PC-9 (cell line): Measurements from ENCODE around the gene SUMF2. TPM values are rescaled to one million over a fixed set of nuclear protein-coding genes. Genes with fewer than 3 reads are reported as not detected.
"Not testable (repeated sequence)": the region's sequence is repeated elsewhere in the genome, so short reads cannot be mapped to it uniquely, and the experiment has no call there.

ENCODE experiments used
- BruUV-seq: library from RNA; stranded (reverse); fragments of 400-500 nt; replicated peaks from 2 replicates; lab custom pipeline; 2021; lab: Mats Ljungman, UMichigan
- CTCF ChIA-PET: fragments of 300-600 bp; sonication (Branson Sonifier 250); formaldehyde crosslinking; loops from one replicate; lab custom pipeline; 2022; ENCODE audit warnings: antibody characterized with exemption; lab: Charles Lee
- POLR2A ChIA-PET: fragments of 300-600 bp; sonication (Branson Sonifier 250); formaldehyde crosslinking; loops from one replicate; lab custom pipeline; 2022; ENCODE audit warnings: antibody characterized with exemption; ENCODE audit not compliant: unreplicated experiment; lab: Charles Lee
- DNase-seq, 2 experiments: peaks; one replicate each; pipeline versions ENCODE4 v3.0.0 to v3.0.0-alpha.2; 2015 to 2022; ENCODE audit warnings: mixed read lengths in 1 of 2
- H2AFZ ChIP-seq: fragments of 200-600 bp; sonication (generic); 2 replicates; pipeline ENCODE4 v1.8.1; 2017; ENCODE audit warnings: antibody characterized with exemption
- H3F3A ChIP-seq: fragments of 200-600 bp; sonication (generic); 2 replicates; pipeline ENCODE4 v1.8.1; 2017; ENCODE audit warnings: antibody characterized with exemption, mild to moderate bottlenecking, low read depth; ENCODE audit not compliant: insufficient read depth
- H3K27ac ChIP-seq: fragments of 200-600 bp; sonication (generic); 2 replicates; pipeline ENCODE4 v1.6.1; 2016; ENCODE audit warnings: mixed run types
- H3K27me3 ChIP-seq: fragments of 200-600 bp; sonication (generic); 2 replicates; pipeline ENCODE4 v1.6.1; 2016; ENCODE audit warnings: low read depth, mixed run types; ENCODE audit not compliant: insufficient read depth
- H3K36me3 ChIP-seq: fragments of 200-600 bp; sonication (generic); 2 replicates; pipeline ENCODE4 v1.6.1; 2016; ENCODE audit warnings: low read depth, mixed run types
- H3K4me1 ChIP-seq: fragments of 200-600 bp; sonication (generic); replicated peaks from 2 replicates; pipeline ENCODE4 v1.6.1; 2016; ENCODE audit warnings: mixed run types; ENCODE audit not compliant: insufficient read depth
- H3K4me2 ChIP-seq: fragments of 200-600 bp; sonication (generic); 2 replicates; pipeline ENCODE4 v1.6.1; 2017; ENCODE audit warnings: mixed run types
- H3K4me3 ChIP-seq: fragments of 200-600 bp; sonication (generic); 2 replicates; pipeline ENCODE4 v1.6.1; 2016; ENCODE audit warnings: mixed run types
- H3K79me2 ChIP-seq: fragments of 200-600 bp; sonication (generic); 2 replicates; pipeline ENCODE4 v1.6.1; 2017; ENCODE audit warnings: low read depth, mixed run types
- H3K9me2 ChIP-seq: fragments of 200-600 bp; sonication (generic); 2 replicates; pipeline ENCODE4 v1.8.1; 2017; ENCODE audit warnings: mild to moderate bottlenecking; ENCODE audit not compliant: insufficient read depth
- H3K9me3 ChIP-seq: fragments of 200-600 bp; sonication (generic); 2 replicates; pipeline ENCODE4 v1.8.1; 2016; ENCODE audit warnings: low read depth; ENCODE audit not compliant: insufficient read depth
- H4K20me1 ChIP-seq: fragments of 200-600 bp; sonication (generic); 2 replicates; pipeline ENCODE4 v1.8.1; 2017; ENCODE audit not compliant: insufficient read depth
- EZH2 ChIP-seq: fragments of 200-600 bp; sonication (generic); IDR thresholded peaks from 2 replicates; pipeline ENCODE4 v1.8.0; 2017; ENCODE audit warnings: antibody characterized with exemption, low read depth
- intact Hi-C: fragments of 100-400 bp; cut with micrococcal nuclease; formaldehyde crosslinking; loops from one replicate; pipeline ENCODE4 v1.10.0; 2022; ENCODE audit not compliant: unreplicated experiment
- total RNA-seq: library from RNA; stranded (reverse); gene quantifications from 2 replicates; pipeline ENCODE4 v1.2.3, GENCODE V29; 2021
- TF ChIP-seq, protein P1 (sequence below): fragments of 200-600 bp; sonication (generic); conservative IDR thresholded peaks from 2 replicates; pipeline ENCODE4 v1.6.1; 2017; ENCODE audit warnings: mixed run types, antibody characterized with exemption, mild to moderate bottlenecking, moderate library complexity

The SUMF2 gene
- total RNA-seq, 1 experiment from 2014 or later, result 256 TPM

DNA sequence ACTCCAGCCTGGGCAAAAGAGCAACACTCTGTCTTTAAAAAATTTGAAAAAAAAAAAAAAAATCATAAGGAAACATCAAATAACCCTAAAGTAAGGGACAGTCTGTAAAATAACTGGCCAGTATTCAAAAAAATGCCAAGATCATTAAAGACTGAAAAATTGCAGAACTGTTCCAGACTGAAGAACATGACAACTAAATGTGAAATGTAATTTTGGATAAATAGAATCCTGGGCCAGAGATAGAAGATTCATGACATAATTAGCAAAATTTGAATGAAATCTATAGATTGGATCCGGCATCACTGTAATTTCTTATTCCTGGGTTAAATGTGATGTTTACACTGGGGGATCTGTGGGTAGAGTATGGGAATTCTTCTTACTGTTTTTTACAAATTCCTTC lies 15.8 kb upstream of the SUMF2 start:
- ChIA-PET POLR2A (no interaction called here), CTCF (no interaction called here)
- no peak for DNase-seq
- Histone ChIP-seq H3K36me3 (peaks cover 14% of the 10 kb centered on the region), H4K20me1 (peaks cover 20% of the 10 kb centered on the region; the same call in 1 of the 2 replicates), H3F3A (peaks cover 30% of the 10 kb centered on the region; the same call in 1 of the 2 replicates), H3K9me2 (no peaks in the 10 kb centered on the region), H2AFZ (no peak overlapping the region), H3K4me3 (no peak overlapping the region), H3K9me3 (no peaks in the 10 kb centered on the region), H3K79me2 (peaks cover 92% of the 10 kb centered on the region), H3K4me1 (peaks cover 21% of the 10 kb centered on the region), H3K27ac (no peak overlapping the region), H3K4me2 (no peak overlapping the region), H3K27me3 (no peaks in the 10 kb centered on the region)
- no TSS peak for BruUV-seq
- TF ChIP-seq, protein P1, sequence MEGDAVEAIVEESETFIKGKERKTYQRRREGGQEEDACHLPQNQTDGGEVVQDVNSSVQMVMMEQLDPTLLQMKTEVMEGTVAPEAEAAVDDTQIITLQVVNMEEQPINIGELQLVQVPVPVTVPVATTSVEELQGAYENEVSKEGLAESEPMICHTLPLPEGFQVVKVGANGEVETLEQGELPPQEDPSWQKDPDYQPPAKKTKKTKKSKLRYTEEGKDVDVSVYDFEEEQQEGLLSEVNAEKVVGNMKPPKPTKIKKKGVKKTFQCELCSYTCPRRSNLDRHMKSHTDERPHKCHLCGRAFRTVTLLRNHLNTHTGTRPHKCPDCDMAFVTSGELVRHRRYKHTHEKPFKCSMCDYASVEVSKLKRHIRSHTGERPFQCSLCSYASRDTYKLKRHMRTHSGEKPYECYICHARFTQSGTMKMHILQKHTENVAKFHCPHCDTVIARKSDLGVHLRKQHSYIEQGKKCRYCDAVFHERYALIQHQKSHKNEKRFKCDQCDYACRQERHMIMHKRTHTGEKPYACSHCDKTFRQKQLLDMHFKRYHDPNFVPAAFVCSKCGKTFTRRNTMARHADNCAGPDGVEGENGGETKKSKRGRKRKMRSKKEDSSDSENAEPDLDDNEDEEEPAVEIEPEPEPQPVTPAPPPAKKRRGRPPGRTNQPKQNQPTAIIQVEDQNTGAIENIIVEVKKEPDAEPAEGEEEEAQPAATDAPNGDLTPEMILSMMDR, result no peak
- no peak for TF ChIP-seq EZH2
- intact Hi-C loops, result no loop called here

DNA sequence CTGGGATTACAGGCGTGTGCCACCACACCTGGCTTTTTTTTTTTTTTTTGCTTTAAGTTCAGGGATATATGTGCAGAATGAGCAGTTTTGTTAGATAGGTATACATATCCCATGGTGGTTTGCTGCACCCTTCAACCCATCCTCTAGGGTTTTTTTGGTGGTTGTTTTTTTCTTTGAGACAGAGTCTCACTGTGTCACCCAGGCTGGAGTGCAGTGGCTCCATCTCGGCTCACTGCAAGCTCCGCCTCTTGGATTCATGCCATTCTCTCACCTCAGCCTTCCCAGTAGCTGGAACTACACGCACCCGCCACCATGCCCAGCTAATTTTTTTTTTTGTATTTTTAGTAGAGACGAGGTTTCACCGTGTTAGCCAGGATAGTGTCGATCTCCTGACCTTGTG lies 15.3 kb upstream of the SUMF2 start:
- H4K20me1 ChIP-seq, result peaks cover 24% of the 10 kb centered on the region; the same call in 1 of the 2 replicates
- H3K79me2 ChIP-seq, result peaks cover 95% of the 10 kb centered on the region
- H3K36me3 ChIP-seq, result peaks cover 20% of the 10 kb centered on the region
- H3K9me2 ChIP-seq, H3K27me3 ChIP-seq, H3K4me3 ChIP-seq, H2AFZ ChIP-seq, intact Hi-C loops, H3K9me3 ChIP-seq, POLR2A ChIA-PET, BruUV-seq, H3K27ac ChIP-seq: not testable (repeated sequence)
- peak overlapping the region; percentile 78; the same call in 1 of the 2 replicates for H3K4me2 ChIP-seq
- H3K4me1 ChIP-seq, result peaks cover 26% of the 10 kb centered on the region
- CTCF ChIA-PET, result interaction anchor here (0.6 kb wide), 1 partner anchor 17 kb away, joined by 5 read pairs; no protein-coding TSS in a partner anchor
- peaks cover 35% of the 10 kb centered on the region; the same call in 1 of the 2 replicates for H3F3A ChIP-seq
- DNase-seq, result peak in 1 of 2 experiments; percentile 58

DNA sequence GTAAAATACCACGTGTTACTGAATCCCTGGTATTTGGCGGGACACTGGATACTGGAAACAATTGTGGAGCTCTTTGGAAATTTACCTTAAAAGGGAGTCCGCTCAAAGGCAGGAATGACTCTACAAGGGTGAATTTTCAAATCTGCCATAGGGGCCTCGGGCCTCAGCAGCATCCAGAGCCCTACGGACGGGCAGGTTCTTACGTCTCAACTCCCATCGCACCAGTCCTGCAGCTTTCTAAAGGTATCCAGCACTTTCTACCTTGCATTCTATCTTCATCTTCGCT lies 13.1 kb upstream of the SUMF2 start:
- TF ChIP-seq, protein P1, result no peak
- TF ChIP-seq EZH2, result no peak
- Histone ChIP-seq H3K27me3 (no peaks in the 10 kb centered on the region), H3F3A (peaks cover 56% of the 10 kb centered on the region), H3K27ac (peak overlapping the region; percentile 78), H2AFZ (peak overlapping the region; percentile 89), H3K4me1 (peaks cover 40% of the 10 kb centered on the region), H3K79me2 (peaks cover 97% of the 10 kb centered on the region), H3K9me2 (no peaks in the 10 kb centered on the region), H3K36me3 (peaks cover 42% of the 10 kb centered on the region), H3K4me2 (peak overlapping the region; percentile 78), H3K9me3 (no peaks in the 10 kb centered on the region), H3K4me3 (peak overlapping the region; percentile 97), H4K20me1 (peaks cover 41% of the 10 kb centered on the region)
- DNase-seq, result no peak
- BruUV-seq, result TSS peak; percentile 83
- intact Hi-C loops, result loop anchor here (1.0 to 5.0 kb wide), 3 partner anchors 13 to 684 kb away; partner anchors contain the start of genes LANCL2, NIPSNAP2 and SUMF2
- CTCF ChIA-PET, result interaction anchor here (0.5 to 1.1 kb wide), 5 partner anchors 12 to 95 kb away, joined by 3 to 6 read pairs (median 4); no protein-coding TSS in a partner anchor
- POLR2A ChIA-PET, result interaction anchor here (0.5 to 1.2 kb wide), 22 partner anchors 8 to 1292 kb away, joined by 3 to 63 read pairs (median 6); partner anchors contain the start of genes CHCHD2, NIPSNAP2, SEC61G and SUMF2
